SU-DHL-6 (cell line): ENCODE results near the gene AP2M1.

Source experiments
- CTCF ChIP-seq: fragments of 200-600 bp; sonication (generic); IDR thresholded peaks from one replicate; pipeline ENCODE4 v1.5.1; 2017; ENCODE audit warnings: antibody characterized with exemption, mild to moderate bottlenecking, low read length, moderate library complexity; ENCODE audit not compliant: insufficient read depth, poor library complexity, severe bottlenecking
- EZH2phosphoT487 ChIP-seq: fragments of 200-600 bp; sonication (generic), shearing (Covaris generic); conservative IDR thresholded peaks from 2 replicates; pipeline ENCODE4 v1.6.1; 2018; ENCODE audit warnings: mild to moderate bottlenecking, antibody characterized with exemption, low read length, moderate library complexity, mixed read lengths

- TF ChIP-seq CTCF (no peak), EZH2phosphoT487 (no peak)
Measured at GRCh38 chr3:184209146-184209923, 34.7 kb downstream of the AP2M1 start.
